Hepatocyte (in vitro differentiated cells): ENCODE results near the gene CEP76.

Experiments
- CTCF ChIP-seq: fragments of 200-600 bp; sonication (generic); IDR thresholded peaks from 2 replicates; pipeline ENCODE4 v1.5.1; 2016; ENCODE audit warnings: antibody characterized with exemption, mild to moderate bottlenecking; ENCODE audit not compliant: poor library complexity
- EZH2 ChIP-seq: fragments of 200-600 bp; sonication (generic); IDR thresholded peaks from 2 replicates; pipeline ENCODE4 v1.6.1; 2016; ENCODE audit warnings: antibody characterized with exemption, mild to moderate bottlenecking, borderline replicate concordance

- TF ChIP-seq CTCF, result no peak
- TF ChIP-seq EZH2, result no peak
Observed at GRCh38 chr18:12645751-12646203, 56.7 kb downstream of the CEP76 start.
